HuH-7 (cell line): ENCODE results near the gene DUSP2.
"Not testable (repeated sequence)": the region's sequence is repeated elsewhere in the genome, so short reads cannot be mapped to it uniquely, and the experiment has no call there.

ENCODE experiments used
- DNase-seq: peaks from one replicate; pipeline ENCODE4 v3.0.0; 2011; ENCODE audit warnings: low spot score

Gene DUSP2

DNA sequence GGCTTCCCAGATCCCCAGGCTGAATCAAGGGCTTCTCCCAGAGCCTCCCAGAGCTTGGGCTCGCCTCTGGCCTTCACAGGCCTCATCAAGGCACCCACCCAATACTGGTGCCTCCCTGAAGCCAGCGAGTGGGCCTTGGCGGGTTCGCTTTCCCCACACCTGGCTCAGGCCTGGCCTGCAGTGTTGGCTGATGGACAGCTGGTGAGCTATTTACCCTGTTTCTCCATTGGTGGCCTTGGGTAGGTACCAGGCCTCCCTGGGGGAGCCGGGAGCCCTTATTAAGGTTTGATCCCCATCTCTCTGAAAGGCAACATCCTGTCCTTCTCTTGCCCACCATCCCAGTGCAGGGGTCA, 18.2 kb upstream of the DUSP2 start:
- no peak for DNase-seq

GRCh38 chr2:96161898-96162297, 16.7 kb upstream of the DUSP2 start:
- peak; percentile 15 for DNase-seq

- DNase-seq = not testable (repeated sequence)
Observed at GRCh38 chr2:96160366-96160765, 15.1 kb upstream of the DUSP2 start.

DNA sequence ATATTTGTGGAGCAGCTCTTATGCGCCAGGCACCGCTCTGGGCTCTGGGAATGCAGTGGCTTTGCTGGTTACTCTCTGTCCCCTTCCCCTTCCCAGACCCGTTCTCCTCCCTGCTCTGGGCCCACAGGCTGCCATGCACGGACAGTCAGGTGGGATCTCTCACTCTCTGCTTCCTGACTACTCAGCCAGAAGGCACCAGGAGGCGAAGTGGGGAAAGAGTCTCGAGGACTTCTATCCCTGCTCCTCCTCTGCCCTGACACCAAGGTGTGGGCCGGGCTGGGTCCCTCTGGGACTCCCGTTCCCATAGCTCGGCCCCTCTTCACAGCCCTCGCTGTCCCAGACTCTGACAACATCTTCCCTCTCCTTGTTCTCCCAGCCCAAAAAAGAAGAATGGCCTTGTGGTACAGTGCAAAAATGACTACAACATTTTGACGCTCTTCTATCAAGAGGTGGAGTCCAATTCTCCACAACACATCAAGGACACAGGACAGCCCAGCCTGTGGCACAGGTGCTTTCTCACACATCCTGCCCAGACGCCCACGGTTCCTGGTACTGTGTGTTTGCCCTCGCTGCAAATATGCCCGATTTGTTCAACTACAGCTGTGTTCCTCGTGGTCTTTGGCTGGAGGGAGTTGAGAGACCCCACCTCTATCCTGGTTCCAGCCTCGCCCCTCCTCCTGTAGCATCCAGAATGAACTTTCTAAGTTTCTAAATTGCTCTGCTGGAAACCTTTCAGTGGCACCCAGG, 14.0 kb upstream of the DUSP2 start:
- peak; percentile 10 for DNase-seq

DNA sequence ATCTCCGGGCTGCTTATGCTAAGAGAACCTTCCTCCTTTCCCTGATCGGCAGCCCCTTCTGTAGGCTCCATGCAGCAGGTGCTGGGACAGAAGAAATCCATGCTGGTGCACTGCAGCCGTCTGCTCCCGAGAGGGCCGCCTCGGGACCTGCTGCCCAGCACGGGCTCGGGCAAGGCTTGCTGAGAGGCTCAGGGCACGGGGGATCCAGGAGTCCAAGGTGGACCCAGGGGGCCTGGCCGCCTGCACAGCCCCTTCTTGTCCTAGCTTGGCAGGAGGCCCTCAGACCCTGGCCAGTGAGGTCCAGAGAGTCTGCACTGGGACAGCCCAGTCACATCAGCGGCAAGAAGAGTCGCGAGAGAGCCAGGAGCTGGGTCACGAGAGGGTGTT, 13.3 kb upstream of the DUSP2 start:
- DNase-seq = no peak

DNA sequence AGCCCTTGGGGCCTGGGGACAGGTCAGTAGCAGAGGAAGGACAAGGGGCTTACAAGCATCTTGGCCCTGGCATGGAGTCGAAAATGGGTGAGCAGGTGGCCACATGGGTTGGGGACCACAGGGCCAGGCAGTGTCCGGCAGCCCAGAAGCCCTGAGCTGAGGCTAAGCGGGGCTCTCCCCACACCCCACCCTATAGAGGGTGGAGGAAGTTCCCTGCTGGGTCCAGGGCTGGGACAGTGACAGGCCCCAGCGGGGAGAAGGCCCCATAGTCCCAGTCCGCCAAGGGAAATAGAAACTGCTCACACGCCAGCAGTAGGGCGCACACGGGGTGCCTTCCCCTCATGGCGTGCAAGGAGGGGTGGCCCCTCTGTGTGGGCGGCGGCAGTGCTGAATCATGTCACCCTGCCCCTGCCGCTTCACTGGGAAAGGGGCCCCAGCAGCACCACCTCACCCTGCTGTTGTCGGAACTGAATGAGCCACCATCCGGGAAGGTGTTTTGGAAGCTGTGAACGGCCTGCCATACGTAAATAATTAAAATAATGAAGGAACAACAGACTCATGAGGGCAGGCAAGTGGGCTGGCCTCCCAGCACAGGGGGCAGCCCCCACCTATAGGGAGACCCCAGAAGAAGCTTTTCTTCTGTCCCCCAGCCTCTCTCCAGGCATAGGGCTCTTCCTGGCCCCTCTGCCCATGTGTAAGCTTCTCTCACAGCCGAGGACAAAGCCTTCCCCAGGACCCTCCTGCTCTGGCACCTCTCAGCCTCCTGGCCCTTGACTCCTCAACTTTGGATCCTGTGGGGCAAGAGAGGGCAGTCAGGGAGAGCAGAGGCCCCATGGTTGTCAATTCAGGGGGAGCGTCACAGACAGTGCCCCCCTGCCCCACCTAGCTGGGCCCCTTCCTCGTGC, 12.7 kb upstream of the DUSP2 start:
- DNase-seq = no peak

GRCh38 chr2:96156926-96157648, 11.8 kb upstream of the DUSP2 start:
- no peak for DNase-seq

DNA sequence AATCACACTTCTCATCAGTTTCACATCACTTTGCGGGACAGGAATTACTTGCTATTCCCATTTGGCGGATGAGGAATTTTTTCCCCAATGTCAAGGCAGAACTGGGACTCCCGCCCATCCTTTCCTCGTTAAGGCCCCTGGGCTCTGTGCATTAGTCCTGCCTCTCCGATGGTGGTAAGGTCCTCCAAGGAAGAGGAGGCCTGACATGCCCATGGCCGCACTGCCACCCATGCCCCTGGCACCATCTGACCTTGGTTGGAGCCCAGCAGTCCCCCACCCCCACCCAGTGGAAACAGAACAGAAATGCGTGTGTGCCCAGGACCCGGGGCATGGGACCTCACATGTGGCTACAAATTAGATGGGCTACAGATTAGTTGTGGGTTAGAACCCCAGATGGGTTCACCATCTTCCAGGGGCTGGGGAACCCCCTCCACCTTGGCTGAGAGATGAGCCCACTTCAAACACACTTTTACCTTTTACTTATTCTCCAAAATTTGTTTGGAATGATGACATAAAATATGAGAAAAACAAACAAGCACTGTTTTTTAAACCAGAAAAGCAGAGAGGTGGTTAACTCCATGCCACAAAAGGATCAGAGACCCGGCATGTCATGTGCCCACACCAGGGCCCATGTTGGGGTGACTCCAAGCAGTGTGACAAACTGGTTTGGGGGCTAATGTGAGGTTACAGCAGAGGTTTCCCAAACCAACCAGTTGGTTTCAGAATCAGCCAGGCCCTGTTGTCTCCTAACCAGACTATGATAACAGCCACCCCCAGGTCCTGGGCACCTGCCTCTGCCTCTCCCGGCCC, 11.0 kb upstream of the DUSP2 start:
- no peak for DNase-seq

DNA sequence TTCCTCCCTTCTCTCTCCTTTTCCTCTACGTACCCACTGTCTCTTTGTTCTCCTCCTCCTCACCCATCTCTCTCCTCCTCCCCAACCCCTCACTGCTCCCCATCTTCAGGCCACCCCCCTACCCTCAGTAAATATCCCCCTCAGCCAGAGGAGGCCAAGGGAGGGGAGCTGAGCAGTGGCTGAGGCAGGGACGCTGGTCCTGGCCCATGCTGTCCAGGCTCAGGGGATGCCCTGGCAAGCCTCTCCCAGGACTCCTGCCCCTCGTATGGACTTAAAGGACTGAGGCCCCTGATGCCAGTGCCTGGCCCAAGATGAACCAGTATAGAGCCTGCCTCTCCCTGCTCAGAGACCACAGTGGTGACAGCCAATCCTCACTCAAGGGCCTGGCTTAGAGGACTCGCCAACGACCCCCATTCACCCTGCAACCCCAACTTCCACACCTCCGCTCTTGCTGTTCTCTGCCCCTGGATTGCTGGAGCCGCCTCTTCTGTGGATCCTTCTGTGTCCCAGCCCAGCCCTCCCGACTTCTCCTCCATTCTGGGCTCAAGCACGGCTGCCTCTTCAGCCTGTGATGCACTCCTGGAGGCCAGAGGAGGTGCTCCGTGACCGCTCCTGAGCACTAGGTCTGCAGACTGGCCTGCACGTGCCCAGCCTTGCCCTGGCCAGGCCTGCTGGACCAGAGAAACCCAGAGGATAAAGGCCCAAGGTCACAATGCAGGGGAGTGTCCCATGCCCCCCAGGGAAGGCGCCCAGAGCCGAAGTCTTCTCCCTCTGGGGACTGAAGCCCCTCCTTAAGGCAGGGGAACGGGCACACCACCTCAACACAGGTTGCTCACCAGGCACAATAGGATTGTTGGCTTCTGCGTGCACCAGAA, 9.5 kb upstream of the DUSP2 start:
- no peak for DNase-seq

DNA sequence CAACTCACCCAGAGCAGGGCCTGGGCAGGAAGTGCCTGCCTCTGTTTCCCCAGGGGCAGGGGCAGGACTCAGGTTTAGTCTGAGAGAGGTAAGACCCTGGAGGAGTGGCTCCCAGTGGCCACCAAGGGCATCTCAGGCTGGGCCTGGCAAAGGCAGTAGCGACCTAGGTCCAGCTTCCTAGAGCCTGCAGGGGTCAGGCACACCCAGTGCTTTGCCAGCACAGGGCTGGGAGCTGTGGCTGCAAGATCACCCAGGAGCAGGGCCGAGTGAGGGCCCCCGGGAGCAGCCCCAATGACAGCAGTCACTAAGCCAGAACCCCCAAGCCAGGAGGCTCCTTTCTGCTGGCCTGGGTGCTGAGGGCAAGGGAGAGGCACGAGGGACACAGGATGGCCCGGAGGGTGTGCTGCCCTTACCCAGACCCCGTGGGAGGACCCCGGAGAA, 8.8 kb upstream of the DUSP2 start:
- peak; percentile 55 for DNase-seq

DNA sequence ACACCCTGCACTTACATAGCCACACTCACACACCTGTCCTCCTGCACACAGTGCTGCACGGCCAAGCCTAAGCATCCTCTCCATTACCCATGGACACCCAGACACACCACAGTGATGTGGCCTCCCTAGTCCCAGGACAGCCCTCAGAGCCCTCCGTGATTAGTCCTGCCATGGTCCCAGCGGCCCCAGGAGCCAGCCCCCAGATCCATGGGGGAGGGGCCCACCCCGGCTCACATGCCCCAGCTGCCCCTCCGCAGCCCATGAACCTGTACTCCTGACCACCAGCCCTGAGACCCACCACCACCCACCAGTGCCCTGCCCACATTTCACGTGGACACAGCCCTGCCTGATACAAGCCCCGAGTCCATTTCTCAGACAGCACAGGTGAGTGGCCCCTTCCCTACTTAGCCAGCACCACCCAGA, 8.1 kb upstream of the DUSP2 start:
- DNase-seq = no peak

GRCh38 chr2:96152304-96153161, 7.3 kb upstream of the DUSP2 start:
- no peak for DNase-seq

DNA sequence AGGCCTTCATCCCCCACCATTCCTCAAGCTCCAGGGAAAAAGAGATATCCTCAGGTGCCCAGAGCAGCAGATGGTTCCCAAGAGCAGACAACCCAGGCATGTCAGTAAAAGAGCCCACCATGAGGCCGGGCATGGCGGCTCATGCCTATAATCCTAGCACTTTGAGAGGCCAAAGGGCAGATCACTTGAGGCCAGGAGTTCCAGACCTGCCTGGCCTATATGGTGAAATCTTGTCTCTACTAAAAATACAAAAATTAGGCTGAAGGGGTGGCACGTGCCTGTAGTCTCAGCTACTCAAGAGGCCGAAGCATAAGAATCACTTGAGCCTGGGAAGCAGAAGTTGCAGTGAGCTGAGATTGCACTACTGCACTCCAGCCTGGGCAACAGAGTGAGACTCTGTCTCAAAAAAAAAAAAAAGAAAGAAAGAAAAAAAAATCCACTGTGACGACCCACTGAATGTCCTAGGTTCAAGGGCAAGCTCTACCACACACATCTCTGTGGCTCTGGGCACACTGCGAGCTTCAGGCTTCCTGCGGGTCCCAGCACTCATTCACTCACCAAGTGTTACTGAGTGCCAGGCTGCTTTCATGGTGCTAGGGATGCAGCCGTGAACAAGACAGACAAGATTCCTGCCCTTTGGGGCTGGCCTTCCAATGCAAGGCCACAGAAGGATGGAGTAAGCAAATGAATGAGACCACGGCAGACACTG, 6.5 kb upstream of the DUSP2 start:
- DNase-seq = no peak

DNA sequence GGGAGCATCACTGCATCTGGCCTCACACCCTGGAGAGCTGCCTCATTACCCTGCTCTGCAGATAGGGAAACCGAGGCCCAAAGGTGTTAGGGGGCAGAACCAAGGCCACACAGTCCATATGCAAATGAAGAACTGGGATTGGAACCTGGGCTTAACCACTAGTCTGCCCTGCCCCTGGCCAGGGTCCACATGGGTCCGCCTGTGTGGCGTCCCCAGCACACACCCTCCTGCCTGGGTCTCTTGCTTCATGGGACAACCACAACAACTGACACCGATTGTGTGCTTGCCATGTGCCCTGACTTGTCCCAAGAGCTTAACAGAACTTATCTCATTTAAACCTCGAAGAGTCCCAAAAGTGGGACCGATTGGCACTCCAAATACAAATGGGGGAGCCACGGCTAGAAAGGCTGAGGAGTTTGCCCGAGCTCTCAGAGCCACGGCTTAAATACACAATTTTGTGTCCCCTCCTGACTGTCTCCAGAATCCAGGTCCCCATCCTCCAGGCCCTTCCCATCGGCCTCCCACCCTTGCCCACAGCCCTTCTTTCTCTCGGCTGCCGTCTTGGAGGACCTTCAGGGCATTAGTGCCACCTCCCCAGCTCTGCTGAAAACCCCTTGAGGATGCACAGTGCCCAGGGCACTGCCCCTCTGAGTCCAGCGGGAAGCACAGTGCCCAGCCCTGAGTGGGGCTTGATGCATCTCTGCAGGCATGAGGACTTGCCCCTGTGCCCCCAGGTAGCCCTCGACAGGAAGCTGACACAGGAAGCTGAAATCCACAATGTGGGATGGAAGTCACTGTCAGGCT, 5.8 kb upstream of the DUSP2 start:
- DNase-seq = no peak

GRCh38 chr2:96150007-96150640, 4.9 kb upstream of the DUSP2 start:
- no peak for DNase-seq

DNA sequence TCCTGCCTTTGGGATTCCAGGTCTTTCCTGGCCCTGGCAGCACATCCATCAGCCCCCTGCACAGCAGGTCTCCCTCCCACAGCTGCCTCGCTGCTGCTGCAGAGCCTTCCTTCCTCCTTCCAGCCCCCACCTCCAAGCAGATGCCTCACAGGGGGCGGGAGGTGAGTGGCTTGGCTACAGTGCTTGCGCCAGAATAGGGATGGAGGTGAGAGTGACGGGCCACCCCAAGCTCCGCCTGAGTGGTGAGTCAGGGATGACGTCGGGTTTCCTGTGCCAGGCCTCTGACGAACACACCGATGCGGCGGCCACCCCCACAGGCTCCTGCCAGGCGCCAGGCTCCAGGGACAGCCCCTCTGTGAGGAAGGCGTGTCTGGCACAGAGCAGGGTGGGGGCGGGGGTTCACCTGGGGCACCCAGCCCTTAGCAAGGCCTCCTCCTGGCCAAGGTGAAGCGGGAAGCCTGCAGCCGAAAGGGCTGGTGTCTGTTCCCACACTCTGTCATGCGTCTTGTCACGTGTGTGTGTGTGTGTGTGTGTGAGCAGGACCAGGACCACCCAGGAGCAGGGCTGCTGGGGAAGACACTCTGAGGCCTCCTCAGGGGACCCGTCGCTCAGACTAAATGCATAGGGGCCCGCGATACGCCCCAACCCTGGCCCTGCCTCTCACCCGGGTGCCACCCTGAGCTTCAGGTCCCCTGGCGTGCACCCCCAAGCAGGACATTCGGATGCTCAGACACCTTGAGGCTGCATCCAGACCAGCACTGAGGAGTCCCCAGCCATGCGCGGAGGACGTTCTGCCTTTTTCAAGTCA, 3.4 kb upstream of the DUSP2 start:
- no peak for DNase-seq

DNA sequence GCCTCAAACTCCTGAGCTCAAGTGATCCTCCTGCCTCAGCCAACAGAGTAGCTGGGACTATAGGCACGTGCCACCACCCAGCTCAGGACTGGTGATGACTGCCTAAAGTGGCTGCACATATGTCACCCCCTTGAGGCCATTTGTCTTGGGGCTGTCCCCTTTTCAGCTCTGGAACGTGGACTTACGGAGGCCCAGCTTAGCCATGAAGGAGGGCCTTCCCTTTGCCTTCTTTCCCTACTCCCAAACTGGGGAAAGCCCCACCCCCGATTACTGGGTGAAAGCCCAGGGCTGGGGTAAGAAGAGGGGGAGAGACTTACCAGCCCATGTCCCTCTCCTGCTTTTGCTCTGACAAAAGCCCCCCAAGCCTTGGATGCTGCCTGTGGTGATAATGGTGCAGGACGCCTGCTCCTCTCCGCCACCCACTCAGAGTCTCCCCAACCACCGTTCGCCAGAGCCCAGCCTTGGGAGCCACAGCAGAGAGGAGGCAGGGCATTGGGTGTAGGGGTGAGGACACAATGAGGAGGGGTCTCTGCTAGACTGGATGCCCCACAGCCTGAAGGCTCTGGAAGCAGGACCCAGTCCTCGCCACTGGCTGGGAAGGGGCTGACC, 2.5 kb upstream of the DUSP2 start:
- DNase-seq = no peak
